ENCODE data around the gene OXGR1.
A peak's percentile ranks its signal among the peaks of the same experiment; 100 is the strongest.
"Not testable (repeated sequence)": the region's sequence is repeated elsewhere in the genome, so short reads cannot be mapped to it uniquely, and the experiment has no call there.

OXGR1 gene

GRCh38 chr13:96994017-96994857, at the start of gene OXGR1:
OXGR1 (minus strand) TSS chr13:96994476; CDS start chr13:96987759, 6,717 bp downstream.
- DNase-seq: no peak

GRCh38 chr13:97043302-97043701, 49.0 kb upstream of the OXGR1 start:
- no peak for DNase-seq

GRCh38 chr13:97030705-97031452, 36.6 kb upstream of the OXGR1 start:
- DNase-seq: no peak

- peak; percentile 47 for DNase-seq
These were observed 34.4 kb upstream of the OXGR1 start for GRCh38 chr13:97028441-97029299.

GRCh38 chr13:97027162-97027554, 32.9 kb upstream of the OXGR1 start:
- no peak for DNase-seq

GRCh38 chr13:97026531-97027161, 32.4 kb upstream of the OXGR1 start:
- no peak for DNase-seq

GRCh38 chr13:97023812-97024211, 29.5 kb upstream of the OXGR1 start:
- DNase-seq: not testable (repeated sequence)

- DNase-seq: no peak
These were observed 28.8 kb upstream of the OXGR1 start for GRCh38 chr13:97023117-97023516.

GRCh38 chr13:97021241-97021640, 27.0 kb upstream of the OXGR1 start:
- no peak for DNase-seq

- DNase-seq: no peak
These were observed 26.5 kb upstream of the OXGR1 start for GRCh38 chr13:97020689-97021240.

GRCh38 chr13:97020194-97020593, 25.9 kb upstream of the OXGR1 start:
- no peak for DNase-seq

GRCh38 chr13:97019236-97019635, 25.0 kb upstream of the OXGR1 start:
- DNase-seq: no peak

- peak; percentile 8 for DNase-seq
These were observed 23.9 kb upstream of the OXGR1 start for GRCh38 chr13:97018029-97018819.

- no peak for DNase-seq
These were observed 23.0 kb upstream of the OXGR1 start for GRCh38 chr13:97017322-97017721.

GRCh38 chr13:97015661-97016350, 21.5 kb upstream of the OXGR1 start:
- peak; percentile 5 for DNase-seq

GRCh38 chr13:97012251-97013048, 18.2 kb upstream of the OXGR1 start:
- no peak for DNase-seq

- DNase-seq: no peak
These were observed 17.3 kb upstream of the OXGR1 start for GRCh38 chr13:97011446-97012131.

- DNase-seq: no peak
These were observed 14.4 kb upstream of the OXGR1 start for GRCh38 chr13:97008643-97009042.

GRCh38 chr13:97005625-97006262, 11.5 kb upstream of the OXGR1 start:
- DNase-seq: no peak

All from CD4-positive, alpha-beta T cell treated with Interleukin-17A for 4 hours (primary cell).